ENCODE data around the gene HIF3A. TPM values are rescaled to one million over a fixed set of nuclear protein-coding genes. Genes with fewer than 3 reads are reported as not detected.

HIF3A gene
- total and polyA plus RNA-seq, 2 of the 8 experiments (the other 6 are each of a cell fraction or from before 2014, with no cell fraction given): 38.6 to 38.8 TPM

- no peak overlapping the region for H3K9ac ChIP-seq (replicated peaks in 1 of 4; ENCODE audit: extremely low read depth in 1 of 4, low read depth in 3 of 4, low read length in 3 of 4)
- no peaks in the 10 kb centered on the region for H3K9me3 ChIP-seq (ENCODE audit: insufficient read depth in 2 of 2, low read depth in 1 of 2, low read length in 1 of 2)
- no peaks in the 10 kb centered on the region for H3K36me3 ChIP-seq (ENCODE audit: control insufficient read depth in 2 of 4, insufficient read depth in 4 of 4, low read length in 3 of 4)
- H3K23me2 ChIP-seq (ENCODE audit: low read depth, low read length): no peaks in the 10 kb centered on the region
- FAIRE-seq (no peak), DNase-seq (ENCODE audit: low read depth in 1 of 2, low spot score in 2 of 2) (no peak)
- H3K79me1 ChIP-seq (ENCODE audit: low read depth, low read length): no peaks in the 10 kb centered on the region
- no peak overlapping the region for H2BK15ac ChIP-seq (ENCODE audit: low read length)
- no peak overlapping the region for H2BK12ac ChIP-seq (ENCODE audit: low read depth, low read length)
- H4K91ac ChIP-seq (replicated peaks; ENCODE audit: insufficient read length, low read length): no peak overlapping the region
- H2BK120ac ChIP-seq (replicated peaks; ENCODE audit: low read depth, low read length): no peak overlapping the region
- H3K4ac ChIP-seq (replicated peaks; ENCODE audit: insufficient read length, low read depth, low read length): no peak overlapping the region
- H3K23ac ChIP-seq (ENCODE audit: insufficient read length): no peak overlapping the region
- H4K5ac ChIP-seq (ENCODE audit: insufficient read length, low read depth, low read length): no peak overlapping the region
- no peak overlapping the region for H2AK5ac ChIP-seq (ENCODE audit: low read depth, low read length)
- H2BK5ac ChIP-seq (ENCODE audit: low read depth, low read length): no peak overlapping the region
- CTCF ChIA-PET (ENCODE audit: partially characterized antibody): interaction anchor here (0.7 to 18.7 kb wide), 3 partner anchors 10 to 175 kb away, joined by 3 to 365 read pairs (median 4); no protein-coding TSS in a partner anchor
- no peak overlapping the region for H2AFZ ChIP-seq (ENCODE audit: low read length)
- H3K14ac ChIP-seq (ENCODE audit: insufficient read length): no peak overlapping the region
- H3K4me2 ChIP-seq (ENCODE audit: insufficient read depth in 1 of 2, low read depth in 2 of 2, low read length in 2 of 2): no peak overlapping the region
- WGBS, 2 experiments (ENCODE audit: extremely low coverage in 1 of 2, insufficient coverage in 1 of 2, insufficient read length in 1 of 2, insufficient replicate concordance in 2 of 2, low coverage in 1 of 2, low lambda C conversion rate in 2 of 2, missing lambda C conversion rate in 1 of 2): 87% methylated on average over 4 of the region's 4 CpGs; no CpG with 5 or more reads in 1 of the 2 experiments
- H3K18ac ChIP-seq (ENCODE audit: extremely low read depth, low read length): no peak overlapping the region
- no peak overlapping the region for H3K27ac ChIP-seq (ENCODE audit: low read depth, low read length)
- no peaks in the 10 kb centered on the region for H3K4me1 ChIP-seq (replicated peaks in 1 of 4; ENCODE audit: control insufficient read depth in 3 of 4, insufficient read depth in 4 of 4, low read length in 3 of 4)
- POLR2A ChIA-PET (ENCODE audit: partially characterized antibody): no interaction called here
- H4K8ac ChIP-seq (ENCODE audit: extremely low read depth, insufficient read depth, low read length): no peak overlapping the region
- no peak overlapping the region for H3K4me3 ChIP-seq (ENCODE audit: extremely low read depth in 1 of 4, insufficient read depth in 2 of 4, low read depth in 3 of 4, low read length in 4 of 4)
- H3K56ac ChIP-seq (replicated peaks; ENCODE audit: insufficient read length, low read depth, low read length): no peak overlapping the region
- H2BK20ac ChIP-seq (ENCODE audit: low read length): no peak overlapping the region
- no peaks in the 10 kb centered on the region for H4K20me1 ChIP-seq (replicated peaks in 1 of 2; ENCODE audit: control insufficient read depth in 1 of 2, insufficient read depth in 2 of 2, low read length in 2 of 2)
- H3K79me2 ChIP-seq (ENCODE audit: control insufficient read depth in 1 of 2, insufficient read depth in 2 of 2, low read length in 2 of 2): no peaks in the 10 kb centered on the region
- H3K27me3 ChIP-seq (replicated peaks in 1 of 4; ENCODE audit: control insufficient read depth in 3 of 4, extremely low read depth in 1 of 4, insufficient read depth in 3 of 4, low read length in 3 of 4): no peaks in the 10 kb centered on the region
- TF ChIP-seq NANOG (IDR thresholded peaks at IDR 0.05; ENCODE audit: insufficient read depth, low read depth, low read length, poor library complexity, severe bottlenecking): no peak
- TF ChIP-seq YY1 (IDR thresholded peaks at IDR 0.05; ENCODE audit: low read depth, low read length): no peak
- no peak for TF ChIP-seq SP2 (IDR thresholded peaks at IDR 0.05; ENCODE audit: low read length)
- no peak for TF ChIP-seq POU5F1 (IDR thresholded peaks at IDR 0.05; ENCODE audit: low read depth, low read length)
- no peak for TF ChIP-seq MAFK (IDR thresholded peaks at IDR 0.05; ENCODE audit: low read depth, low read length)
- TF ChIP-seq, protein P1, sequence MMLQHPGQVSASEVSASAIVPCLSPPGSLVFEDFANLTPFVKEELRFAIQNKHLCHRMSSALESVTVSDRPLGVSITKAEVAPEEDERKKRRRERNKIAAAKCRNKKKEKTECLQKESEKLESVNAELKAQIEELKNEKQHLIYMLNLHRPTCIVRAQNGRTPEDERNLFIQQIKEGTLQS (IDR thresholded peaks at IDR 0.05; ENCODE audit: insufficient read depth, low read depth, low read length): no peak
- no peak for TF ChIP-seq EGR1 (IDR thresholded peaks at IDR 0.05; ENCODE audit: borderline replicate concordance, low read depth, low read length)
- no peak for TF ChIP-seq JUN (IDR thresholded peaks at IDR 0.05; ENCODE audit: low read depth, low read length)
- TF ChIP-seq RBBP5 (IDR thresholded peaks at IDR 0.05; ENCODE audit: borderline replicate concordance, low read depth, low read length): no peak
- TF ChIP-seq JUND (IDR thresholded peaks at IDR 0.05; ENCODE audit: low read length): no peak
- no peak for TF ChIP-seq HDAC6 (IDR thresholded peaks at IDR 0.05; ENCODE audit: low read depth, low read length)
- no peak for TF ChIP-seq SP1 (IDR thresholded peaks at IDR 0.05; ENCODE audit: low read depth, low read length)
- no peak for TF ChIP-seq SRF (IDR thresholded peaks at IDR 0.05; ENCODE audit: low read depth, low read length)
- TF ChIP-seq TAF7 (optimal IDR thresholded peaks at IDR 0.05; ENCODE audit: borderline replicate concordance, low read depth, low read length): no peak
- TF ChIP-seq EP300 (IDR thresholded peaks at IDR 0.05; ENCODE audit: borderline replicate concordance in 1 of 2, low read depth in 2 of 2, low read length in 2 of 2): no peak
These were observed 42.1 kb upstream of the HIF3A start for GRCh38 chr19:46254776-46255175.

Measured in H1 (cell line).